ELF-1 (cell line): Measurements from ENCODE around the gene SPAG6.
"Not testable (repeated sequence)": the region's sequence is repeated elsewhere in the genome, so short reads cannot be mapped to it uniquely, and the experiment has no call there.

Experiments
- DNase-seq: peaks from one replicate; pipeline ENCODE4 v3.0.0-alpha.2; 2016; ENCODE audit warnings: low read depth, low spot score

Gene SPAG6

DNA sequence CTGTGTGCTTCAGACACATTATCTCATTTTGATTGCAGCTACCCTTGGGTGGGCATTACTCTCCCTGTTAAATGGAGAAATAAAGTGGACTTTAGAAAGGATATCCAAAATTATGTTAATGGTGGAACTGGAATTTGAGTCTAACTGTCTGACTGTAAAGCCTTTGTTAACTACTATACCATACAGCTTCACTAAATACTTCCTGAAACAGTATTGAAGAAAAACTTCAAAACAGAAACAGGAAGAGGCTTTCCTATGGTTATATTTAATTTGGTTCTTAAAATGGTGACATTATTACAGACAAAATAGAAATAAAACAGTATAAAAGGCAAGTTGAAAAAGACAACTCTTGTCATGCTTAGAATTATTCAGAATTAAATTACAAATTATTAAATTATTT is 25.0 kb downstream of the SPAG6 start:
- no peak for DNase-seq

DNA sequence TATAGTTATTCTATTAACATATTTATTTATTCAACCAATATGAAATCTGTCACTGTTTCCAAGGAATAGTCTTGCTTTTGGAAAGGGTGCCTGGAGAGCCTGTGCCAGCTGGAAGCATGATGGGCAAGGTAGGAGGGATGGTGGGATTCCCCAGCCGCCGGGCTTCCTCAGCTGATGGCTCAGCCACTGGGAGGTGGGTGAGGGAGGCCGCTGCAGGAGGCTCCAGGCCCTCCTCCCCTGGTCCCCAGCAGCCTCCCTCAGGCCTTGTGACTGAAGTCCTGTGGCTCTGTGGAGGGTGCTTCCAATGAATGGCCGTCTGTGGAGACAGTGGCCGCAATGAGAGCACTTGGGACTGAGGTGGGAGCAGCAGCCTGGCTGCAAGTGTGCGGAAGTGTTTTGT is 27.0 kb downstream of the SPAG6 start:
- DNase-seq: no peak

DNA sequence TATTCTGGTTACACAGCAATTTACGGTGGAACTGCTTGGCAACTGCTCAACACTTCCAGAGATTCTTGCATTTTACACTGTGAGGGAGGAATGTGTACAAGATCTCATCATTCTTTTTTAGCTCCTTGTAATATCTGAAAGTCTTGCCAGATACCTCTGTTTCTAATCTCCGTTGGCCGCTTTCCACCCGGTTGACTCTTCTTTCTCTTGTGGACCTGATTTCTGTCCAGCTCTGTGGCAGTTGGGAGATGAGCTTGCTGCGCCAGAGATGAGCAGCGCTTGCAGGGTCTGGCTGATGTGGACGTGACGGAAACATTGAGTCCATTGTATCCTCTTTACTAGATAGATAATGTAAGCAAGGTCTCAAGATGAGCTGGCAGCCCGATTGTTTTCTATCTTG is 27.6 kb downstream of the SPAG6 start:
- no peak for DNase-seq

DNA sequence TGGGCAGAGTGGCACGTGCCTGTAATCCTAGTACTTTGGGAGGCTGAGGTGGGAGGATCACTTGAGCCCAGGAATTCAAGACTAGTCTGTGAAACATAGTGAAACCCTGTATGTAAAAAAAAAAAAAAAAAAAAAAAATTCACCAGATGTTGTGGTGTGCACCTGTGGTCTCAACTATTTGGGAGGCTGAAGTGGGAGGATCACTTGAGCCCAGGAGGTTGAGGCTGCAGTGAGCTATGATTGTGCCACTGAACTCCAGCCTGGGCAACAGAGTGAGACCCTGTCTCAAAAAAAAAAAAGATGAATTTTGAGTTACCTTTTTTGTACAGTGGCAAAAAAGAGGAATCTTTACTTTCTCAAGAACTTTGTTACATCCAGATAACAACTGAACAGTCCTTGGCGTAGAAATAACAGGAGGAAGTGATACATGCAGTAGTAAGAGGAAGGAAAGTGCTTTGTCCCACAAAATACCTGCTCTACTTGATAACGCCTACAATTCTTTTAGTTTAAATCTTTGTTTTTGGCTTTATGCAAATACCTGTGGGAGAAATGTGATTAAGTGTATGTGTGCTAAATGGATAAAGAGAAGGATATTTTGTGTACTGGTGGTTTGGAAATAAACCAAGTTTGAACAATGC is 29.3 kb downstream of the SPAG6 start:
- DNase-seq: no peak

DNA sequence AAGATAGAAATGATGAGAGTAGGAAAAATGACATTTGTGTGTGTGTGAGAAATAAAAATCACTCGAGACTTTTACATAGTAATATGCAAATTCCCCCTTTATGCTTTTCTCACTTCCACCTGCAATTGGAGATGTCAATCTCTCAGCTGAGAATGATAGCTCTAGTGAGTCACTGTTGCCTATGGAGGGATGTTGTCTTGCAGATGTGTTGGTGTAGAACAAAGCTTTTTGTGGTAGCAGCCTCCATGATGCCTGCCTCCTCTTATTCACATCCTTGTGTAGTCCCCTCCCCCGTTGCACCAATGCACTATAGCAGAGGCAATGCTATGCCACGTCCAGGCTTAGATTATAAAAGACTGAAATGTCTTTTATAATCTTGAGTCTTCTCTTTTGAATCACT is 33.8 kb downstream of the SPAG6 start:
- DNase-seq: no peak

DNA sequence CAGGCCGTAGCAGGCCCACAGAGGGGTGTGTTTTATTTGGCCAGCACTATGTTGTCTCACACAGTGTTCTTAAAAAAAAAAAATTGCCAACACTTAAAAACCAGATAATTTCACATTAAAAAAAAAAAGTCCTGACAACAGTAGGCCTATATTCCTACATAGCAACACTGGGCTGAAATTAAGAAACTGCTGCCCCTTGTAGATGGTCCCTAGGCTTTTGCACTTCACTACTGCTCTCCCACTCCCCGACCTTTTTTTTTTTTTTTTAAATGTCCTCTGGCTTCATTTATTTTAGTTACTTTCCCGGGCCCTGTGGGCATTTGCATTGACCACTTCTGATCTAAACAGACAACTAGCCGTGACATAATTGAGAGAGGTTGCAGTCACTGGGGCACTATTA is 36.0 kb downstream of the SPAG6 start:
- no peak for DNase-seq

DNA sequence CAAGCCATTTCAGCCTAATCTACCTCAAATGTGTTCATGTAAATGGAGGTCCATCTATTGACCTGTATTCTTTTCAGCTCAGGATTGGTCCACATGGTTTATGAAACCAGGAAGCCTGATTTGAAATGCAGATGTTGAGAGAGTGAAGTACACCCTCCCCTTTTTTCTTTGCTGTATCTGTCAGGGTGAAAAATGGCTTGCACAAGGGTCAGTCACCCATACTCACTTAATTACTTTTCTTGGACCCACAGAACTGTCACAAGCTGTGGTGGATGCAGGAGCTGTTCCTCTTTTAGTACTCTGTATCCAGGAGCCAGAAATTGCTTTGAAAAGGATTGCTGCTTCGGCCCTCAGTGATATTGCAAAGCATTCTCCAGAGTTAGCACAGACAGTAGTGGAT is 41.2 kb downstream of the SPAG6 start:
- no peak for DNase-seq

DNA sequence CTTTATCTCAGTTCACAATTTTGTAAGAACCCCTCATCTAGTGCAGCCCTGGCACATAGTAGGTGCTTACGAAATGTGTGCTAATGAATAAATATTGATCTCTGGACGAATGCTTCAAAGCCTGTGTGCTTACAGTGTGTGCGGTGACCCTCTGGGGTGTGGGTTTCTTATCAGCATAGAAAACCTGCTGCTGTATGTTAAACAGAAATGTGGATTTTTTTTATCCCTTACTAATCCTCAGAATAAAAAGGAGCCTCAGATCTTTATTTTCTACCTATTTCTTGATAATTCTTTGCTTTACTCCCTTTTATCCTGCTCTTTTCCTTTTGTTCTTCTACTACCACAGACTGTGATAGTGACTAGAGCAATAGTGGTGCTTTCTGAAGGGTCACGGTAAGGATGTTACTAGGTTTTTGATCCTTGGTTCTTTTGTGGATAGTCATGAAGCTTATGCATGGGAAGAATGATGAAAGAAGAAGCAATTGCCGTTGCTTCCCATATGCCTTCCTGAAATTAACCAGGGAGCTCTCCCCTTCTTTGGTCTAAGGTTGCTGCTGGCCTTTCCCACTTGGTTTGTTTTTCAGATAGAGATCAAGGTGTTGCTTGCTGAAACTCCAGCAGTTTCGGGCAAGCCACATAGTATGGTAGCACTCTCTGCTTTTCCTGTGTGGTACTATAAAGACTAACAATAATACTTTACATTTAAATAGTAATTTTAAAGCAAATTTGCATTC is 44.7 kb downstream of the SPAG6 start:
- no peak for DNase-seq

DNA sequence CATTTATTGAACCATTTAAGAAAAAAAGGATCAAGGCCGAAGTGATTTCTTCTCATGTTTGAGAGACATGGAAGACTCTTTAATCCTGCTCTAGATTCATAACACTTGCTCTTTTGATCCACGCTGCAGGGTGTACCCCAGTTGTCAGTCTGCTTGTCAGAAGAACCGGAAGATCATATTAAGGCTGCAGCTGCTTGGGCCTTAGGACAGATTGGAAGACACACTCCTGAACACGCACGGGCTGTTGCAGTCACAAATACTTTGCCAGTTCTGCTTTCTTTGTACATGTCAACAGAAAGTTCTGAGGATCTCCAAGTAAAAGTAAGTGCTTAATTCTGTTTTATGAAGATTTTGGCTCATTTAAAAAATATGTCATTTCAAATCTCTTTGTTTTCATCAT is 46.3 kb downstream of the SPAG6 start:
- DNase-seq: no peak

DNA sequence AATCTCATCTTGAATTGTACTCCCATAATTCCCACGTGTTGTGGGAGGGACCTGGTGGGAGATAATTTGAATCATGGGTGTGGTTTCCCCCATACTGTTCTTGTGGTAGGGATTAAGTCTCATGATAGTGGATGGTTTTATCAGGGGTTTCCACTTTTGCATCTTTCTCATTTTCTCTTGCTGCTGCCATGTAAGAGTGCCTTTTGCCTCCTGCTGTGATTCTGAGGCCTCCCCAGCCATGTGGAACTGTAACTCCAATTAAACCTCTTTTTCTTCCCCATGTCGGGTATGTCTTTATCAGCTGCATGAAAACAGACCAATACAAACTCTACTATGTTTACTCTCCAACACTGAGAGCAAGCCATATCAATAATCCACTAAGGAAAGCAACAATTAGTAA is 50.9 kb downstream of the SPAG6 start:
- not testable (repeated sequence) for DNase-seq

DNA sequence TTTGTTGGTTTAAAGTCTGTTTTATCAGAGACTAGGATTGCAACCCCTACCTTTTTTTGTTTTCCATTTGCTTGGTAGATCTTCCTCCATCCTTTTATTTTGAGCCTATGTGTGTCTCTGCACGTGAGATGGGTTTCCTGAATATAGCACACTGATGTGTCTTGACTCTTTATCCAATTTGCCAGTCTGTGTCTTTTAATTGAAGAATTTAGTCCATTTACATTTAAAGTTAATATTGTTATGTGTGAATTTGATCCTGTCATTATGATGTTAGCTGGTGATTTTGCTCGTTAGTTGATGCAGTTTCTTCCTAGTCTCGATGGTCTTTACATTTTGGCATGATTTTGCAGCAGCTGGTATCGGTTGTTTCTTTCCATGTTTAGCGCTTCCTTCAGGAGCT is 61.6 kb downstream of the SPAG6 start:
- not testable (repeated sequence) for DNase-seq

DNA sequence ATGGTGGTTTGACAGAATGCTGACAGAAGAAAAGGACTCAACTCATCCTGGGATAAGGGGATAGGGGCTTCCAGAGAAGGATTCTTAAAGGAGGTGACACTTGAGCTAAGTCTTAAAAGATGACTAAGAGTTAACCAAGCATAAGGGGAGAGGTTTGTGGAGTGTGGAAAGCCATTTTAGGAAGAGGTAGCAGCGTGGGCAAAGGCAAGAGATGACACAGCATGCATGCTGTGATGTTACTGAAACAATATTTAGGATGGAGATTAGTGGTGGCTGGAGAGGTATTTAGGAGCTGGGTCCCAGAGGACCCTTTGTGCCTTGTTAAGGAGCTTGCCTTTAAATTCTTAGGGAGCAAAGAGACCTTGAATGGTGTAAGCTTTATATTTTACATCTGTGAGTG is 65.1 kb downstream of the SPAG6 start:
- DNase-seq: no peak

DNA sequence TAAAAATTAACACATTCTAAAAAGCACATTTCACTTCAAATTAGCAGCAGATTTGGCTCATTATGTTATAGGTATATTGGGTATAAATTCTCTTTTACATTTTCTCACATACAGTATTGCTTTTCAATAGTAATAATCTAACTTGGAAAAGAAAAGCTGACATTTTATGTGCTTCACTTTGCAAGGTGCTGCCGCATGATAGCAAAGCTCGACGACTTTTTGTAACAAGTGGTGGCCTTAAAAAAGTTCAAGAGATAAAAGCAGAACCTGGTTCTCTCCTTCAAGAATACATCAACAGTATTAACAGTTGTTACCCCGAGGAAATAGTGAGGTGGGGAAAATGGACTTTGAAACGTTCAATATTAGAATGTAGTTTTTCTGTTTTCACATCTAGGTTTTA is 65.5 kb downstream of the SPAG6 start:
- no peak for DNase-seq

DNA sequence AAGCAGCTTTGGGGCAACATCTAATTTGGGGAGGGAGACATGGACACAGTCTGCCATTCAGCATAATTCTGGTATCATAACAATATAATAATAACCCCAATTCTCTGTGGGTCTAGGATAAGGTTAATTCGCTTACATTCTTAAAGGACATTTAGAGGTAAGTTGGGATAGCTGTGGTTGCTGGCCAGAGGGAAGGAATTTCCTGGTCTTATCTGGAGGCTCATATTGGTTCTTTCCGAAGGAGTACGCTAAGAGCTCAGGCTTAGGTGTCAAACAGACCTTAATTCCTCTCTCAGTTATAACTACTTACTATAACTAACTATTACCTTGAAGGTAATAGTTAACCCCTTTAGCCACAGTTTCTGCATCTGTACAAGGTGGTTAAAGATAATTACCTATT is 68.8 kb downstream of the SPAG6 start:
- DNase-seq: no peak

DNA sequence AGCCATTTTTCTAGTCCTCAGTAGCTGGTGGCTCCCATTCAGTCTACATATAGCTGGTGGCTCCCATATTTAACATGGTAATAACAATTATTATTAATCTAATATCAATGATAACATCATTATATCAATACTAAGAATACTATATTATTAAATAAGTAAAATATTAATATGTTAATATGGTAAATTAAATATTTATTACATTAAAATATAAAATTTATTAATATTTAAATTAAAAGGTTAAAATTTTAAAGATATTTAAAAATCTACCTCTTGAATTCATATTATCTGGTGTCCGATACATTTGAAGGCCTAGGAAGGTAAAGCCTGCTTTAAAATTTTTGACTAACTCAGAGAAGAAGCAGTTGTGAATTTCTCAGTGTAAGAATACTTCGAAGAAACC is 69.8 kb downstream of the SPAG6 start:
- DNase-seq: no peak

DNA sequence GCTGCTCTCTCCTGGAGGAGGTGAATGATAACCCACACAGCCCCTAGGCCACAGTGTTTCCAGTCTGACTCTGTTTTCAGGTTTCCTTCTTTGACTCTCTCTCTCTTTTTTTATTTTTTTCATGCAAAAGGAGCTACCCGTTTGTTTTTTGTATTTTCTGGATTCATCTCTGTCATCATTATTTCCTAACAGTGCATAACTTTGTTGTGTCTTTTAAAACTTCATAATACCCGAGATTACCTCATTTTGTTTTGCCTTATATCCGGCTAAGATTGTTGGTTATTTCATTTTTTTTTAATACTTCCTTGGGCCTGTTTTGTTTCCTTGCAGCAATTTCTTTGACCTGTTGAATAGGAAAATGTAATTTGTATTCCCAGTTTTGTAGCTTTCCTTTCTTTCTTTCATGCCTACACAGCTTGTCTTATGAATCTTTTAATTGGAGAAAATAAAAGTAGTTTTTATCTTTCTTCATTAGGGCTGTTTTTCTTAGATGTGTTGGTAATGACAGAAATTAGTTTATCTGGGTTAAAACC is 72.5 kb downstream of the SPAG6 start:
- no peak for DNase-seq

DNA sequence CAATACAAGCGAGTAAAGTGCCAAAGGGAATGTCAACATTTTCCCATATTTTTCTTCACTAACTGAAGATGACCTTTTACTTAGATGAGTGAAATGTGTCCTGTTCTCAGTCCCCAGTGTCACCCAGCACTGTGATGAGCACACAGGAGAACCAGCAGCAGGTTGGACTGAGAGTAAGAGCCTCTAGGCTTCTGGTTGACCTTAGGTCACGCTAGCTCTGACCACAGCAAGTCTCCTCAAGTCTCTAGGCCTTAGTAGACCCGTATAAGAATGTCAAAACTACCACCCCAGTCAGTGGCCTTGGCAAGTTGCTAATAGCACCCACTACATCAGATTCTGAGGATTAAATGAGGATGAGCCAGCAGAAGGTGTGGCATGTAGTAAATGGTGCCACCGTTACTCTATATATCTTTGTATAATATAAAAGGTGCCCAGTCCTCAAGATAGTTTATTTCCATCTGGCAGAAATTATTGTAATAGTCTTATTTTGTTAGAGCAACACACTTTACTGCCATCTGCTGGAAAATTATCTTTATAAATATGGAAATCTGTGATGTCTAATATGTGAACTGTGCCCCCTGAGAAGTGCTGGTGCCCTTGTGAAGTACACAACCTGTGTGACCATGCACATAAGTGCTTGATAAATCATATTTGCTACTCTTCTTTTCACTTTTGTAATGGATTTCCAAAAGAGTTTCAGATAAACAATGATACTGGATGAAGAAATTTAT is 75.7 kb downstream of the SPAG6 start:
- no peak for DNase-seq

DNA sequence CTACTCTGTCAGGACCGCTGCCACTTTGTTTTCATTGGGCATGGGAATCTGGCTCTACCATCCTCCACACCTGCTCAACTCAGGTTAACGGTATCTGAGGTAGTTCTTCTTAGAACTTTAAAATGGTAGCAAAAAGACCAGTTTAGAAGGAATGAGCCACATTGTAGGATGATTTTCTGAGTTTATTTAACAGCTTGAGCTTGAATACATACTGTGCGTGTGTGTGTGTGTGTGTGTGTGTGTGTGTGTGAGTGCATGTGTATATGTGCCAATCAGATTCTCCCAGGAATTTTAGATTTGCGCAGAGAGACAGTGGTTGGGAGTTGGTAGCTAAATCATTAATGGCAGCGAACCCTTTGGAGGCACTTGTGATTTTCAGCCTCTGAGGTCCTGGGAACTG is 81.4 kb downstream of the SPAG6 start:
- DNase-seq: no peak

DNA sequence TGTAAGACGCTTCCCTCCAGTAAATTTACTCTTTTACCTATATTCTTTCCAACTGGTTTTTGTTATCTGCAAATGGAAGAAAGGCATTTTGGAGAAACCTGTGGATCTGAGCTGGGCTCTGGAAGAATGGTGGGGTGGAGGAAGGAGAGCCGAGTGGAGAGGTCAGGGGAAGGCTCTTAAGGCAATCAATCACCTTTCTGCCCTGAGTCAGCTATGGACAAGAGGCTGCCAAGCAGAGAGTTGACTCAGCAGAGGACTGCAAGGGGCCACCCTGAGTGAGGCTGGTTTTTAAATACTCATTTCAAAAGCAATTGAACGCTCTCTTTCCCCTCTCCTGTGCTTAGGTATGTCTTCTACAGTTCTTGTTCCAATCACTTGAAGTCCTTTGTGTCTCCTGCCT is 81.8 kb downstream of the SPAG6 start:
- peak; percentile 77 for DNase-seq

DNA sequence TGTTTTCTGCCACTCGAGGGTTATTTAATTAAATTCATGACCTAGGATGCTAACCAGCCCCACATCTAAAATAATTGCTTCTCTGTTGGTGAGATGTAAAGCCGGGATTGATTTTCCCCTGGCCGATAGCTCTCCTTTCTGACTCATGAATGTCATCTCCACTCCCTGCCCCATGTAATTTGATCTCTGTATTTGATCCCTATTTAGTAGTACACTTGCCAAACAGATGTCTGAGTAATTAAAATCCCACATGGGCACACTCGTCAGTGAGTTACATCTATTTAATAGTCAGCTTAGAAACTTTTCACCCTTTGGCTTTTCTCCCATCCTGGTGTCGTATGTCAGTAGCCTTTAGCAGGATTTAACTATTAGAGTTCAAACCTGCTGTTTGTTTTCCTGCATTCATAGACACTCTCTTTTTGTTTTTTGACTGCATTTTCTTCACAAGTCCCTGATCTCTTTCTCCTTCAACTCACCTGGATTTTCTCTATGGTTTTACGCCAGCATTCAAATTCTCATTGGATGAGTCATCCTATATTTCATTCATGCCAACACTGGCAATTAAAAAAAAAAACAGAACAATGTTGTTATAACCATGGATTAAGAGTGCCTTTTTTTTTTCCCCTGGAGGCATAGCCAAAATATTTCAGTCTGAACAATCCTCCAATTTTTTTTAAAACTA is 82.7 kb downstream of the SPAG6 start:
- DNase-seq: no peak

DNA sequence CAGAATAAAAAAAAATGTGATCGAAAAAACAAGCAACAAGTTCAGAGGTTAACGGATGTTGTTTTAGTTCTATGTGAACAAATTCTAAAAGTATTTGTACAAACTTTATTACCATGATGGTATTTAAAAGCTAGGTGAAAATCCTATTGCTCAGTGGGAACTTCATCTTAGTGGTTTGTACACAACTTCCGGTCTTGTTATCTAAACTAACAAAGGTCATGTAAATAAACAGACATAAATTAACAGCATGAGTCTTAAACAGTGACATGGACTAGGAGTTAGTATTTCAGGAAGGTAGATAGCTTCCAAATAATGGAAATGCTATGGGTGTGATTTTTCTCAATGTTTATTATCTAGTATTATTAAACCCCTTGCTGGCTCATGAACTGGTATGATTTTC is 83.8 kb downstream of the SPAG6 start:
- no peak for DNase-seq

DNA sequence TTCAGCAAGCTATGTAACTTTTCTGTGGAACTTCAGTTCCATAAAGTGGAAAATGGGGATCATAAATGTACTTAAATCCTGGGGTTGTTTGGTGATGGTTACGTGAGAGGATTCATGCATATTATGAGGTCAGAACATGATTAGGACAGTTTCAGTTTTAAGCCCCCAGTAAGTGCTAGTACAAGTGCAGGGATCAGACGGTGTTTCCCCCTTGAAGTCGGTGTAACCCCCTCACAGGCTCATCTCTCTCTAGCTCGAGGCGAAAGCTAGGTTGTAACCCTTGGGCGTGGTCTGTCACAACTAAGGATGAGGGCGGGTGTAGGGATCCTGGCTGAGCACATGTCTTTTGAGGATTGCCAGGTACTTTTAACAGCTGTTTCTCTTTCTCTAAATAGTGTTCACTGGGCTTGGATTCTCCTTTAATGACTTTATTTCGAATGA is 84.7 kb downstream of the SPAG6 start:
- DNase-seq: peak; percentile 26
